Stimulated activated CD4-positive, alpha-beta T cell treated with anti-CD3 and anti-CD28 coated beads, Interleukin-4, amount 100 ng/mL, for 1 hour (primary cell): ENCODE measurements around the gene NCDN.
"Not testable (repeated sequence)": the region's sequence is repeated elsewhere in the genome, so short reads cannot be mapped to it uniquely, and the experiment has no call there.

Experiments used
- DNase-seq: peaks from one replicate; pipeline ENCODE4 v3.0.0-alpha.2; 2020

NCDN gene

GRCh38 chr1:35572296-35572695, 14.7 kb downstream of the NCDN start:
- no peak for DNase-seq

GRCh38 chr1:35573198-35574124, 15.9 kb downstream of the NCDN start, which contains the start of gene TFAP2E:
Gene TFAP2E, plus strand, starts transcription at chr1:35573314. Its CDS starts 264 bp downstream, at chr1:35573578.
- no peak for DNase-seq

GRCh38 chr1:35574125-35574654, 16.6 kb downstream of the NCDN start:
- DNase-seq: no peak

- no peak for DNase-seq
Measured at GRCh38 chr1:35574655-35575415, 17.2 kb downstream of the NCDN start.

GRCh38 chr1:35575416-35575958, 17.9 kb downstream of the NCDN start:
- DNase-seq: no peak

GRCh38 chr1:35576061-35576765, 18.6 kb downstream of the NCDN start:
- DNase-seq: no peak

- DNase-seq: not testable (repeated sequence)
Measured at GRCh38 chr1:35576766-35577070, 19.1 kb downstream of the NCDN start.

GRCh38 chr1:35577071-35577998, 19.7 kb downstream of the NCDN start:
- peak; percentile 49 for DNase-seq

GRCh38 chr1:35580949-35581388, 23.4 kb downstream of the NCDN start:
- DNase-seq: no peak

- DNase-seq: not testable (repeated sequence)
Measured at GRCh38 chr1:35581621-35582020, 24.0 kb downstream of the NCDN start.

GRCh38 chr1:35585281-35585680, 27.7 kb downstream of the NCDN start:
- no peak for DNase-seq

GRCh38 chr1:35585805-35586204, 28.2 kb downstream of the NCDN start:
- not testable (repeated sequence) for DNase-seq

- DNase-seq: no peak
Measured at GRCh38 chr1:35586808-35587207, 29.2 kb downstream of the NCDN start.

GRCh38 chr1:35587736-35588135, 30.1 kb downstream of the NCDN start:
- no peak for DNase-seq

GRCh38 chr1:35588197-35588910, 30.8 kb downstream of the NCDN start:
- DNase-seq: no peak

GRCh38 chr1:35589516-35590427, 32.2 kb downstream of the NCDN start:
- no peak for DNase-seq

GRCh38 chr1:35590476-35591040, 33.0 kb downstream of the NCDN start:
- DNase-seq: no peak

- no peak for DNase-seq
Measured at GRCh38 chr1:35591211-35591610, 33.6 kb downstream of the NCDN start.
